HG03457 (cell line): Measurements from ENCODE around the gene GP1BB.
"Not testable (repeated sequence)": the region's sequence is repeated elsewhere in the genome, so short reads cannot be mapped to it uniquely, and the experiment has no call there.

ENCODE experiments used
- ATAC-seq: cut with Tn5 transposase; IDR thresholded peaks from one replicate; pipeline ENCODE4 v1.9.1; 2021; ENCODE audit warnings: moderate number of reproducible peaks; ENCODE audit not compliant: unreplicated experiment

GP1BB gene

GRCh38 chr22:19724927-19725661, 1.8 kb downstream of the GP1BB start:
- ATAC-seq: no peak

DNA sequence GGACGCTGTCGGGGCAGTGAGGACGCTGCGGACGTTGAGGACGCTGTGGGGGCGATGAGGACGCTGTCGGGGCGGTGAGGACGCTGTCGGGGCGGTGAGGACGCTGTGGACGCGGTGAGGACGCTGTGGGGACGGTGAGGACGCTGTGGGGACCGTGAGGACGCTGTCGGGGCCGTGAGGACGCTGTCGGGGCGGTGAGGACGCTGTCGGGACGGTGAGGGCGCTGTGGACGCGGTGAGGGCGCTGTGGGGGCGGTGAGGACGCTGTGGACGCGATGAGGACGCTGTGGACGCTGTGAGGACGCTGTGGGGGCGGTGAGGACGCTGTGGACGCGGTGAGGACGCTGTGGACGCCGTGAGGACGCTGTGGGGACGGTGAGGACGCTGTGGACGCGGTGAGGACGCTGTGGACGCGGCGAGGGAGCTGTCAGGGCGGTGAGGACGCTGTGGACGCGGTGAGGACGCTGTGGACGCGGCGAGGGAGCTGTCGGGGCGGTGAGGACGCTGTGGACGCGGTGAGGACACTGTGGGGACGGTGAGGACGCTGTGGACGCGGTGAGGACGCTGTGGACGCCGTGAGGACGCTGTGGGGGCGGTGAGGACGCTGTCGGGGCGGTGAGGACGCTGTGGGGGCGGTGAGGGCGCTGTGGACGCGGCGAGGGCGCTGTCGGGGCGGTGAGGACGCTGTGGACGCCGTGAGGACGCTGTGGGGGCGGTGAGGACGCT, 2.9 kb downstream of the GP1BB start:
- ATAC-seq: not testable (repeated sequence)

DNA sequence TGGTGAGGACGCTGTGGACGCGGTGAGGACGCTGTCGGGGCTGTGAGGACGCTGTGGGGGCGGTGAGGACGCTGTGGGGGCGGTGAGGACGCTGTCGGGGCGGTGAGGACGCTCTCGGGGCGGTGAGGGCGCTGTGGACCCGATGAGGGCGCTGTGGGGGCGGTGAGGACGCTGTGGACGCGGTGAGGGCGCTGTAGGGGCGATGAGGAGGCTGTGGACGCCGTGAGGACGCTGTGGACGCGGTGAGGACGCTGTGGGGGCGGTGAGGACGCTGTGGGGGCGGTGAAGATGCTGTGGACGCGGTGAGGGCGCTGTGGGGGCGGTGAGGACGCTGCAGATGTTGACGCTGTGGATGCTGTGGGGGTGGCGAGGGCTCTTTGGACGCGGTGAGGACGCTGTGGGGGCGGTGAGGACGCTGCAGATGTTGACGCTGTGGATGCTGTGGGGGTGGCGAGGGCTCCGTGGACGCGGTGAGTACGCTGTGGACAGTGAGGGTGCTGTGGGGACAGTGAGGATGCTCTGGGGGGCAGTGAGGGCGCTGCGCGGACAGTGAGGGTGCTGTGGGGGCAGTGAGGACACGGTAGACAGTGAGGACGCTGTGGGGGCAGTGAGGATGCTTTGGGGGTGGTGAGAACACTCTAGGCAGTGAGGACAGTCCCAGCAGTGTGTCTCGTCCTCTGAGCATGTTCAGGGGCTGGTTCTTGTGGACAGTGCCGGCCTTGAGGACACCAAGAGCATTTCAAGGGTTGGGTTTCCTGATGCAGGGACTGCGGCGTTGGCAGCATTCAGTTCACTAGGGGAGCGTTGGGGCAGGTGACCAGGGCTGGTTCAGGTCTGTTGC, 4.2 kb downstream of the GP1BB start:
- no peak for ATAC-seq

GRCh38 chr22:19728271-19728670, 4.9 kb downstream of the GP1BB start:
- no peak for ATAC-seq

- no peak for ATAC-seq
Observed at GRCh38 chr22:19728836-19729235, 5.5 kb downstream of the GP1BB start.

DNA sequence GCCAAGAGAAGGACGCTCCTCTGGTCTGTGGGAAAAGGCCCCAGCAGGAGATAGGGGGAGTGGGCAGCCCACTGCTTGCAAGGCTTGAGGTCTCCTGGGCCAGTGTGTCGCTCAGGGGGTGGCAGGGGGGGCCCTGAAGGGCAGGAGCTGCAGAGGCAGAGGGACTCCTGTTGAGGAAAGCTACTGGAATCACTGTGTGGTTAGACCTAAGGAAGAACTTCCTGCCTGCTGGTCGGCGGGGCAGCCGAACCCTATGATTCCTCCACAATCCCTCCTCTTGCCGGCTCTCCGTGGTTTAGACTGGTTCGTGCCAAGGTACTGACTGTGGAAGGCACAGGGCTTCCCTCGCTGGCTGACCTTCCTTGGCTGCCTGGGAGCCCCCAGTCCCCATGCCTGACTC, 6.2 kb downstream of the GP1BB start:
- no peak for ATAC-seq

GRCh38 chr22:19730198-19730597, 6.9 kb downstream of the GP1BB start:
- no peak for ATAC-seq

DNA sequence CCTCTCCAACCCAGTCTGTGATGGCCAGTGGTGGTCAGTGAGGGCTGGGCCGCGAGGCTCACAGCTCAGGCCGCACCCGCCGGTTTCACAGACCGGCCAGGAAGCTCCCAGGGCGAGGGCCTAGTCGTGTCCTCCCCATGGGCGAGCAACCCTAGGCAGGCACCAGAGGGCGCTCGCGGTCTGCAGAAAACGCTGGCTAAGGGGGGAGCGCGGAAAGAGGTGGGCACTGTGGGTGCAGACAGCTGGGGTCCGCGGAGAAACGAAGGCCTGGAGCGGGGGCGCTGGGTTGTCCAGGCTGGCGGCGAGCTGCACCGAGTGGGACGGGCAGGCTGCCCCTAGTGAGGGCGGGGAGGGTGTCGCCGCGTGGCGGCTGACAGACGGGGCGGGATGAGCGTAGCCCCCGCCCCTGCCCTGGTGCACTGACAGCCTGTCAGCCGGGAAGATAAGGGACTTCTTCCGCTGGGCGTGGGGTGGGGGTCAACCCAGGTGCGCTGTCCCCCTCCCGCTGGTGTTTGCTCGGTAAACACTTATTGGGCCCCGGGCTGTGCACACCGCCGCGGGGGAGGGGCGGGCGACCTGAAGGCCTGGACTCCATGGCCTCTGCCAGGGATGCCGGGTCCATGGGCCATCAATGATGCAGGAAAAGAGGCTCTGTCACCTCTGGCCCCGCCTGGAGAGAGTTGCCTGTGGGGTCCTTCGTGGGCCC, 7.5 kb downstream of the GP1BB start:
- ATAC-seq: no peak

DNA sequence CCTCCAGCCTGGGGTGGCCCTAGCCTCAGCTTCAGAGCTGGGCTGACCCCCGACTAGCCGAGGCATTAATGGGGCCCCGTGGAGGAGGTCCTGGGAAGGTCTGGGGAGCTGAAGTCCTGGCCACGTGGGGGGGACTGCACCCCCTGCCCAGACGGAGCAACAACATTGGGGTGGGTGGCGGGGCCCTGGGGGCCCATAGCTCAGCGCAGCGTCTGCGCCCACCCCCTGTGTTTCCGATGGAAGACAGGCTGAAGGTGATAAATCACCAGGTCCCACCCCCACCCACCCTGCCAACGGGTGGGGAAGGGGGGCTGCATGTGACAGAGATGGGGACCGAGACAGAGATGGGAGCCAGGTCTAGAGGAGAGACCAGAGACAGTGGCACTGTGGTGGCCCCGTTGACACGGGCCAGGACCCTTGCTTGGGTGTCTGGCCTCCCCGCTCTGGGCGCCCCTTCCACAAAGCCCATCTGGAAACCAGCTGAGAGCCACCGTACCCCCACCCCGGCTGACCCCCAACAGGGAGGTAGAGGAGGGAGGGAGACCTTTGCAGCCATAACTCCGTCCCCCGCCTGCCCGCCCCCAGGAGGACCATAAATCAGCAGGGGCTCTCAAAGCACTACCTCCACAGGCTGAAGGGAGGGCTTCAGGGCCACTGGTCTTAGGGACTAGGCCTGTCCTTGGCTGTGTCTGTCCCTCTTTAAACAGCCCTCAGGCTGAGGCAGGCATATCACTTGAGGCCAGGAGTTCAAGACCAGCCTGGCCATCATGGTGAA, 8.2 kb downstream of the GP1BB start:
- no peak for ATAC-seq

GRCh38 chr22:19732403-19733113, 9.2 kb downstream of the GP1BB start:
- ATAC-seq: no peak

GRCh38 chr22:19733755-19734154, 10.4 kb downstream of the GP1BB start:
- no peak for ATAC-seq

- no peak for ATAC-seq
Observed at GRCh38 chr22:19734163-19734562, 10.8 kb downstream of the GP1BB start.

DNA sequence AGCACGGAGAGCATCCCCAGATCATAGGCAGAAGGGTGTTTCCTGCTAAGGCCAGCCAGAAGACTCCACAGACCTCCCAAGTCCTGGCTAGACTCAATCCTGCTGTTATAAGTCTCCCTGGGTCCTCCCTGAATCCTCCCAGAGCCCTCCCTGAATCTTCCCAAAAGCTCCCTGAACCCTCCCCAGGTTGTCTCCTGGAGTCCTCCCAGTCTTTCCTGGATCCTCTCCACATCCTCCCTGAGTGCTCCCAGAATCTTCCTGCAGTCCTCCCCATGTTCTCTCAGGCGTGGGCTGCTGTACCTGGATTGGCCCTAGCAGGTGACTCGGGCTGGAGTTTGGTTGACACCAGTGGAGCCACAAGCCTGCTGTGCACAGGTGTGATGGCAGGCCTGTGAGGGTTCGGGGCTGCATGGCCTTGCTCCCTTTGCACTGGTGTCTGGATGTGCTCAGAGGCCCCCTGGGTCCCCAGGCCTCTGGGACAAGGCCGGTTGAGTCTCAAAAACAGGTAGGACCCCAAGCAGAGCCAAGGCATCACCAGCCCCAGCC, 11.6 kb downstream of the GP1BB start:
- no peak for ATAC-seq

GRCh38 chr22:19735665-19736510, 12.5 kb downstream of the GP1BB start:
- no peak for ATAC-seq

GRCh38 chr22:19737846-19738663, 14.7 kb downstream of the GP1BB start:
- ATAC-seq: no peak

DNA sequence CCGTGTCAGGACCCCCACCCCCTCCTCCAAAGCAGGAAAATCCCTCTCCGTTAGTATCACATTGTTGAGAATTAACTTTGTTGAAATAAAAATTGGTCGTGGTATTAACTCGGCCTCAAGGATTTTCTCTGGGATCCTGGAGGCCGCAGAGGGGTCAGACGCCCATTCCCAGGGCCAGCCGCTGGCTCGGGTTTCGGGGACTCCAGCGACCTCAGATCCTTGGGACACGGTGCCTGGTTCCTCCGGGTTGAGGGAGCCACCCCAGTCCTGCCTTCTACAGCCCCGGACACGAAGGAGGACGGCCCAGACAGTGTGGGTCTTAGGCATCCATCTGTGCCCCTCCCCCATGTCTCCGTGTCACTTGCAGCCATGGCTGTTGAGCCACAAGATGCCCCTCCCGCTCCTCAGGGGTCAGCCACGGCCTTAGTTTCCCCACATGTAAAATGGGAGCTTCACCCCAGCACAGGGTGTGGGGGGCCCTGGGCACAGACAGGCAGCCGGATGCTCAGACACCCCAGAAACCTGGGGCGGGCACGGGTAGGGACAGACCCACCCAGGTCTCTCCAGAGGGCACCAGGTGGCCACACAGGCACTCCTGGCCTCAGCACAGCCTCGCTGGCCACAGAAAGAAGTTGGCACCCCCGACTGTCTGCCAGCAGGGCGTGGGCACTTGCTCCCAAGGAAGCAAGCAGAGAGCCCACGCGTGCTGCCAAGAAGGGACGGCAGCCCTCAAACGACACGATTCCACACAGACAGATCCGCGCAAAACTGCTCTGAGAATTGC, 15.5 kb downstream of the GP1BB start:
- ATAC-seq: no peak

DNA sequence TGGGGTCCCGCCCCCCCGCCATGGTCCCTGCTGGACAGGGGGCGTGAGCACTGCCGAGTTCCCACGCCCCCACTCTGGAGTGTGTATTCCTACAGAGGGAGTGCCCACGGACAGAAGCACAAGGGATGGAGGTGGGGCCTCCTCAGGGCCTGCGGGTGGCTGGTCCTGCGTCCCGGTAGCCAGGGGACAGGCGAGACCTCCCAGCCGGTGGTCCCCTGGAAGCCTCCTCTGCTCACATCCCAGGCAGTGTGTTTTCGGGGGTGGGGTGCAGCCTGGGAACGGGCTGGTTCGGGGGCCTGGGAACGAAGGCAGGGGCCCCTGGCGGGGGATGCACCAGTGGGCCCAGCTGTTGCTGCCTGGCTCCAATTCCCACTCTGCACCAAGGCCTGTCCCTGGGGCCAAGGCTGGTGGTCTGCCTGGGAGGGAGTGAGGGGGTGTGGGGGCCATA, 16.1 kb downstream of the GP1BB start:
- no peak for ATAC-seq
